RWPE1 (cell line): ENCODE results near the gene LAMP5.

Experiments used
- CTCF ChIA-PET: fragments of 350-600 bp; sonication (Branson Sonifier 250); formaldehyde crosslinking; extraction: SDS; loops from one replicate; lab custom pipeline; 2021; lab: Yijun Ruan, JAX
- POLR2A ChIA-PET: fragments of 400-600 bp; formaldehyde crosslinking; extraction: SDS; loops from one replicate; lab custom pipeline; 2020; ENCODE audit warnings: antibody characterized with exemption; ENCODE audit not compliant: low non-redundant PET; lab: Yijun Ruan, JAX
- DNase-seq: peaks from one replicate; pipeline ENCODE4 v3.0.0; 2012; ENCODE audit warnings: low spot score
- H3K27ac ChIP-seq: fragments of 450-650 bp; 2 replicates; pipeline ENCODE4 v1.5.1; 2017
- CTCF ChIP-seq: fragments of 450-650 bp; conservative IDR thresholded peaks from 2 replicates; pipeline ENCODE4 v1.5.1; 2017; ENCODE audit warnings: low read depth, mild to moderate bottlenecking

LAMP5 gene

GRCh38 chr20:9478771-9479170 is 35.6 kb upstream of the LAMP5 start:
- H3K27ac ChIP-seq, result no peak overlapping the region
- ChIA-PET CTCF (no interaction called here), POLR2A (no interaction called here)
- TF ChIP-seq CTCF, result no peak
- DNase-seq, result no peak

GRCh38 chr20:9480066-9480465 is 34.3 kb upstream of the LAMP5 start:
- DNase-seq, result no peak
- no peak overlapping the region for H3K27ac ChIP-seq
- ChIA-PET POLR2A (no interaction called here), CTCF (no interaction called here)
- no peak for TF ChIP-seq CTCF

DNA sequence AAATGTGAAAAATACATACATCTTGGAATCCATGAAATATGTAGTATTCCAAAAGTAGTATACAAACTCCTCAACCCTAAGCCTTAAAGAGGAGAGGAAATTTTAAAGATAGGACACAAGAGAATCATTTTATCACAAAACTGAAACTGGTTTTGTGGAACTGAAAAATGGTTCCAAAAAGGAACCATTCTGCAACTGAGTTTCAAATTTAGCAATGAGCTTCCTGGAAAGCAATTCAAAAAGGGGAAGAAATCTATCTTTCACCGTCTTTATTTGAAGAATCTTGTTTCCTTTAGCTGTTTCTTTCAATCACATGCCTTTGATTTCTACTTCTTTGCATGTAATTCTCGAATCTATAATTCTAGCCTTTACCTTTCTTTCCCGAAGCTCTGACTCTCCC is 32.2 kb upstream of the LAMP5 start:
- ChIA-PET CTCF (no interaction called here), POLR2A (no interaction called here)
- H3K27ac ChIP-seq, result no peak overlapping the region
- TF ChIP-seq CTCF, result no peak
- no peak for DNase-seq

- no peak for DNase-seq
- no peak for TF ChIP-seq CTCF
- ChIA-PET CTCF (interaction anchor here (0.6 to 0.7 kb wide), 2 partner anchors 116 to 365 kb away, joined by 3 read pairs; no protein-coding TSS in a partner anchor), POLR2A (no interaction called here)
- H3K27ac ChIP-seq, result no peak overlapping the region
These were observed 31.3 kb upstream of the LAMP5 start for GRCh38 chr20:9483131-9483530.

DNA sequence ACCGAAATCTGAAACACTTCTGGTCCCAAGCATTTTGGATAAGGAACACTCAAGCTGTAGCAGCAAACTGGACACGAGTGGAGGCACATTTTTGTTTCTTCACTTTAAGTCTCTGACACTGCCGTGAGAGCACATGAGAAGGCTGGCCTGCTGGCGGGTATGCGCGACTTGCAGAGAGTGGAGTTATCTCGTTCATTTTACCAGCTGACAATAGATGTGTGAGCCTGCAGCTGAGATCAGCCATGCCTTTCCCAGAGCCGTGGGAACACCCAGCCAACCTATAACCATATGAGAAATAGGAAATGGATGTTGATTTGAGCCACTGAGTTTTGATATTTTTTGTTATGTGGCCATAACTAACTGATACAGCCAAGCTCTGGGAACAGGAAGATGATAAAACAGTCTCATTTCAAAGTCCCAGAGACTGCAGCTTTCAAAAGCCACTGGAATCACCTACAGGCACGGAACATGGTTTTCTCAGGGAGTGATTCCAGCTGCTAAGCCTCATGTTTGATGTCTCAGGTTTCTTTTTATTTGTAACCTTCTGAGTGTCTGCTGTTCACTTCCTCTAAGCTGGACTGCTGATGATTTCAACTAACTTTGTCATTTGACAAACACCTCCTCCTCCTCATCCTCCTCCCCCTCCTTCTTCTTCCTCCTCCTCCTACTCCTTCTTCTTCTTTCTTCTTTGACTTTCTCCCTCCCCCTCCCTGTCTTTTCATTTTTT is 28.6 kb upstream of the LAMP5 start:
- TF ChIP-seq CTCF, result no peak
- ChIA-PET POLR2A (no interaction called here), CTCF (interaction anchor here (0.7 kb wide), 1 partner anchor 592 kb away, joined by 3 read pairs; no protein-coding TSS in a partner anchor)
- H3K27ac ChIP-seq, result no peak overlapping the region
- DNase-seq, result no peak

DNA sequence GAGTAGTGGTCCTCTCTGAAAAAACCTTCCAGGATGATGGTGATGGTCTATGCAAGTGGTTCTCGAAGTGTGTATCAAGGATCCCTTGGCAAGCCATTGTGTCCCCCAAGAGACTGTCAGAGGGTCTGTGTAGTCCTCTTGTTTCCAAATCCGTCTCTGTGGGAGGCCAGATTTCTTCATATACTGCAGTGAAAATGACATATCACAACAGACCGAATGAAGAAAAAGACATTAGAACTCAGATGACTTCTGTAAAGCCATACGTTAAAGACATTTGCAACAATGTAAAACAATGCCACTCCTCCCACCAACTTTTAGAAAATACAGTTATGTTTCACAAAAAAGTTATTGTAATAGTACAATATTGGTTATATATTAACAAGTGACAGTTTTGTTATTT is 27.2 kb upstream of the LAMP5 start:
- CTCF ChIA-PET, result no interaction called here
- H3K27ac ChIP-seq, result no peak overlapping the region
- no peak for DNase-seq
- POLR2A ChIA-PET, result no interaction called here
- TF ChIP-seq CTCF, result no peak
